ENCODE data around the gene LAMA1.

The LAMA1 gene

GRCh38 chr18:7105268-7105667 lies 12.3 kb downstream of the LAMA1 start:
- no peak for DNase-seq (ENCODE audit: low read depth)

- no peak for DNase-seq (ENCODE audit: low read depth)
Measured at GRCh38 chr18:7104649-7105048, 12.9 kb downstream of the LAMA1 start.

GRCh38 chr18:7102131-7102530 lies 15.5 kb downstream of the LAMA1 start:
- DNase-seq (ENCODE audit: low read depth): no peak

- no peak for DNase-seq (ENCODE audit: low read depth)
Measured at GRCh38 chr18:7096838-7097237, 20.8 kb downstream of the LAMA1 start.

GRCh38 chr18:7094427-7094826 lies 23.2 kb downstream of the LAMA1 start:
- no peak for DNase-seq (ENCODE audit: low read depth)

- no peak for DNase-seq (ENCODE audit: low read depth)
Measured at GRCh38 chr18:7090771-7091170, 26.8 kb downstream of the LAMA1 start.

- no peak for DNase-seq (ENCODE audit: low read depth)
Measured at GRCh38 chr18:7089369-7089768, 28.2 kb downstream of the LAMA1 start.

GRCh38 chr18:7084080-7085065 lies 33.2 kb downstream of the LAMA1 start:
- DNase-seq (ENCODE audit: low read depth): no peak

- DNase-seq (ENCODE audit: low read depth): no peak
Measured at GRCh38 chr18:7082671-7083070, 34.9 kb downstream of the LAMA1 start.

- no peak for DNase-seq (ENCODE audit: low read depth)
Measured at GRCh38 chr18:7079231-7079630, 38.4 kb downstream of the LAMA1 start.

- DNase-seq (ENCODE audit: low read depth): no peak
Measured at GRCh38 chr18:7072593-7072992, 45.0 kb downstream of the LAMA1 start.

GRCh38 chr18:7071600-7071999 lies 46.0 kb downstream of the LAMA1 start:
- DNase-seq (ENCODE audit: low read depth): no peak

GRCh38 chr18:7070466-7070865 lies 47.1 kb downstream of the LAMA1 start:
- DNase-seq (ENCODE audit: low read depth): no peak

- DNase-seq (ENCODE audit: low read depth): no peak
Measured at GRCh38 chr18:7068871-7069590, 48.6 kb downstream of the LAMA1 start.

- DNase-seq (ENCODE audit: low read depth): no peak
Measured at GRCh38 chr18:7066965-7067555, 50.5 kb downstream of the LAMA1 start.

- no peak for DNase-seq (ENCODE audit: low read depth)
Measured at GRCh38 chr18:7065736-7066135, 51.9 kb downstream of the LAMA1 start.

GRCh38 chr18:7064346-7064745 lies 53.3 kb downstream of the LAMA1 start:
- no peak for DNase-seq (ENCODE audit: low read depth)

GRCh38 chr18:7062811-7063210 lies 54.8 kb downstream of the LAMA1 start:
- no peak for DNase-seq (ENCODE audit: low read depth)

GRCh38 chr18:7062236-7062635 lies 55.4 kb downstream of the LAMA1 start:
- DNase-seq (ENCODE audit: low read depth): no peak

- no peak for DNase-seq (ENCODE audit: low read depth)
Measured at GRCh38 chr18:7059276-7059675, 58.3 kb downstream of the LAMA1 start.

GRCh38 chr18:7056026-7056425 lies 61.6 kb downstream of the LAMA1 start:
- no peak for DNase-seq (ENCODE audit: low read depth)

GRCh38 chr18:7049951-7050350 lies 67.6 kb downstream of the LAMA1 start:
- DNase-seq (ENCODE audit: low read depth): no peak

GRCh38 chr18:7048081-7048480 lies 69.5 kb downstream of the LAMA1 start:
- no peak for DNase-seq (ENCODE audit: low read depth)
